Uterus (tissue), 4 donors: ENCODE measurements around the gene CRIP1. TPM values are rescaled to one million over a fixed set of nuclear protein-coding genes. Genes with fewer than 3 reads are reported as not detected.
A peak's percentile ranks its signal among the peaks of the same experiment; 100 is the strongest.

Experiments used
- DNase-seq, 2 donors: peaks; one replicate each; pipeline ENCODE4 v3.0.0-alpha.2; 2019 to 2020
- H3K27ac ChIP-seq, 2 donors: fragments of 200-600 bp; sonication (generic); 1 replicate in 1 of 2; 2 replicates in 1 of 2; pipeline ENCODE4 v1.5.1; 2016 to 2018
- H3K27me3 ChIP-seq, 2 donors: fragments of 200-600 bp; sonication (generic); one replicate each; pipeline ENCODE4 v1.5.1; 2018 to 2019; ENCODE audit warnings: control low read depth in 1 of 2
- H3K36me3 ChIP-seq, 2 donors: fragments of 200-600 bp; sonication (generic); one replicate each; pipeline ENCODE4 v1.5.1; 2019; ENCODE audit warnings: control low read depth in 1 of 2
- H3K4me1 ChIP-seq, 2 donors: fragments of 200-600 bp; sonication (generic); one replicate each; pipeline ENCODE4 v1.5.1; 2018 to 2019; ENCODE audit warnings: control low read depth in 1 of 2
- H3K4me3 ChIP-seq, 2 donors: fragments of 200-600 bp; sonication (generic); 1 replicate in 1 of 2; 2 replicates in 1 of 2; pipeline ENCODE4 v1.5.1; 2018 to 2019; ENCODE audit warnings: mild to moderate bottlenecking in 1 of 2
- H3K9me3 ChIP-seq, 2 donors: fragments of 200-600 bp; sonication (generic); one replicate each; pipeline ENCODE4 v1.5.1; 2019; ENCODE audit warnings: control low read depth in 1 of 2
- CTCF ChIP-seq, 4 experiments: fragments of 200-600 bp in 2 of 4; fragments of 450-650 bp in 2 of 4; sonication (generic) in 2 of 4; IDR thresholded peaks; one replicate each; pipeline ENCODE4 v1.5.1; 2016 to 2019; ENCODE audit warnings: antibody characterized with exemption in 4 of 4, mild to moderate bottlenecking in 2 of 4, moderate library complexity in 1 of 4
- POLR2A ChIP-seq, 2 donors: fragments of 450-650 bp; IDR thresholded peaks; one replicate each; pipeline ENCODE4 v1.6.1; 2016; ENCODE audit warnings: antibody characterized with exemption in 2 of 2, mild to moderate bottlenecking in 1 of 2, moderate library complexity in 1 of 2
- intact Hi-C: fragments of 100-400 bp; cut with DNase I; formaldehyde crosslinking; loops from one replicate; pipeline ENCODE4 v1.15.1; 2023; ENCODE audit warnings: low total_unique reads
- total RNA-seq, 4 donors: library from RNA; depleted of rRNA in 3 of 4; stranded (reverse); fragments of >200 nt in 3 of 4; gene quantifications; one replicate each; pipeline versions ENCODE4 v1.1.0 to v1.2.4, GENCODE V29; 2014 to 2023
- donor health status: DM: yes; HTN: yes; CAD: no.

The CRIP1 gene
- total RNA-seq, 4 donors from 2014 or later: 0.51 to 64.7 (median 34.4) TPM

- Histone ChIP-seq H3K4me3 (no peak overlapping the region), H3K9me3 (no peaks in the 10 kb centered on the region), H3K27ac (no peak overlapping the region), H3K27me3 (no peaks in the 10 kb centered on the region), H3K36me3 (no peaks in the 10 kb centered on the region), H3K4me1 (no peaks in the 10 kb centered on the region)
- DNase-seq: peak in 1 of 2 donors; percentile 19
- TF ChIP-seq CTCF (IDR thresholded peaks at IDR 0.05): no peak
- TF ChIP-seq POLR2A (IDR thresholded peaks at IDR 0.05): no peak
- intact Hi-C loops: no loop called here
Measured at GRCh38 chr14:105495101-105495989, 8.7 kb downstream of the CRIP1 start.

GRCh38 chr14:105495990-105496830, 9.5 kb downstream of the CRIP1 start:
- Histone ChIP-seq H3K9me3 (no peaks in the 10 kb centered on the region), H3K4me1 (no peaks in the 10 kb centered on the region), H3K36me3 (no peaks in the 10 kb centered on the region), H3K4me3 (no peak overlapping the region), H3K27me3 (no peaks in the 10 kb centered on the region), H3K27ac (no peak overlapping the region)
- TF ChIP-seq POLR2A (IDR thresholded peaks at IDR 0.05) (no peak), CTCF (IDR thresholded peaks at IDR 0.05) (no peak)
- DNase-seq: no peak
- intact Hi-C loops: no loop called here

- Histone ChIP-seq H3K4me1 (no peaks in the 10 kb centered on the region), H3K4me3 (no peak overlapping the region), H3K36me3 (no peaks in the 10 kb centered on the region), H3K27me3 (no peaks in the 10 kb centered on the region), H3K27ac (no peak overlapping the region), H3K9me3 (no peaks in the 10 kb centered on the region)
- DNase-seq: no peak
- intact Hi-C loops: no loop called here
- TF ChIP-seq POLR2A (IDR thresholded peaks at IDR 0.05): no peak
- no peak for TF ChIP-seq CTCF (IDR thresholded peaks at IDR 0.05)
Measured at GRCh38 chr14:105496831-105497591, 10.3 kb downstream of the CRIP1 start.

GRCh38 chr14:105497671-105498429, 11.2 kb downstream of the CRIP1 start:
- Histone ChIP-seq H3K36me3 (no peaks in the 10 kb centered on the region), H3K4me1 (no peaks in the 10 kb centered on the region), H3K27ac (no peak overlapping the region), H3K4me3 (no peak overlapping the region), H3K27me3 (no peaks in the 10 kb centered on the region), H3K9me3 (no peaks in the 10 kb centered on the region)
- intact Hi-C loops: no loop called here
- TF ChIP-seq POLR2A (IDR thresholded peaks at IDR 0.05) (no peak), CTCF (IDR thresholded peaks at IDR 0.05) (no peak)
- no peak for DNase-seq
